ENCODE data around the gene USP6.

GRCh38 chr17:5099271-5099670, 16.6 kb upstream of the USP6 start:
- TF ChIP-seq ZNF121 (CRISPR knock-in tag; IDR thresholded peaks at IDR 0.05) (no peak), NR2C2 (CRISPR knock-in tag; IDR thresholded peaks at IDR 0.05) (no peak), JUN (CRISPR knock-in tag; IDR thresholded peaks at IDR 0.05) (no peak), USF2 (CRISPR knock-in tag; IDR thresholded peaks at IDR 0.05) (no peak), CTCF (IDR thresholded peaks at IDR 0.05) (no peak), CREM (CRISPR knock-in tag; IDR thresholded peaks at IDR 0.05) (no peak), CREB1 (CRISPR knock-in tag; IDR thresholded peaks at IDR 0.05) (no peak), ATF2 (CRISPR knock-in tag; IDR thresholded peaks at IDR 0.05; ENCODE audit: borderline replicate concordance, low read depth) (no peak), NR3C1 (CRISPR knock-in tag; conservative IDR thresholded peaks at IDR 0.05; ENCODE audit: low read depth) (no peak)

Measured in WTC11 (cell line).